ENCODE data around the gene RHOB. TPM values are rescaled to one million over a fixed set of nuclear protein-coding genes. Genes with fewer than 3 reads are reported as not detected.
"Not testable (repeated sequence)": the region's sequence is repeated elsewhere in the genome, so short reads cannot be mapped to it uniquely, and the experiment has no call there.

The RHOB gene
- polyA plus RNA-seq, 3 donors: 70.6 to 93.3 (median 81.6) TPM

GRCh38 chr2:20435456-20435855 lies 11.4 kb upstream of the RHOB start:
- not testable (repeated sequence) for DNase-seq (ENCODE audit: low read depth in 3 of 3, low spot score in 2 of 3)

GRCh38 chr2:20436716-20437470 lies 10.0 kb upstream of the RHOB start:
- DNase-seq (ENCODE audit: low read depth in 3 of 3, low spot score in 2 of 3): no peak

DNA sequence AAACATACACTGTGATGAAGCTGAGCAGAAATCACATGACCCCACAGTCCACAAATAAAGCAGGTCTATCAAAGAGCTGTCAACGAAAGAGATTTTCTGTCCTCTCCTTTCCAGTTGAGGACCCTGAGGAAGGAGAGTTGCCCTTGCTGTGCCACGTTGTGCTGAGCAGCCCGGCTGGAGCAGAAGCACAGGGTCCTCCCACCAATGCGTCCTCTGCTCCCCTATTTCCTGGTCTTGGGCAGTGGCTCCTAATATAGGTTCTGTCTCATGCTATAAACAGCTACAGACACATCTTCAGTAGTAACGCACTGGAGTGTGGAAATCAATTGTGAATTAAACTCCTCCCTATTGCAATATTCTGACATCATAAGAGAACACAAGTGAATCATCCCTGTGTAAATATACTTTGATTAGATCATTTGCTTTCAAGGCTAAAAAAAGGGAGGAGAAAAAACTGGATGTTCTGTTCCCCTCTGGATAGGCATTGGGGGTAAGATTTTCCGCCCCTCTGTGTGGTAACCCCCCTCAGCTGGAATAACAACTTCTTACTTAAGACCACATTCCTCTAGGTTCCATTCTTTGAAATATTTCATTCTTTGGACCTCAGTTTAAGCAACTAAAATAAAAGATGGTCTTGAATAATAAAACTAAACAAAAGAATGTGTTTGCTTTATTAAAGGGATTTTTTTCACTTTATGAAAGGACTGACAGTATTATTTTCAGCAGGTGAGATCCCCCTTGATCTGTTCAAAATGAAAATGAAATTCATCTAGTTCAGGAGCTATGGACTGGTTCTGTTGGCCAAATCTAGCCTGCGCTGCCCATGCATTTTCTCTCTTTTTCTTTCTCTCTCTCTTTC lies 8.3 kb upstream of the RHOB start:
- no peak for DNase-seq (ENCODE audit: low read depth in 3 of 3, low spot score in 2 of 3)

DNA sequence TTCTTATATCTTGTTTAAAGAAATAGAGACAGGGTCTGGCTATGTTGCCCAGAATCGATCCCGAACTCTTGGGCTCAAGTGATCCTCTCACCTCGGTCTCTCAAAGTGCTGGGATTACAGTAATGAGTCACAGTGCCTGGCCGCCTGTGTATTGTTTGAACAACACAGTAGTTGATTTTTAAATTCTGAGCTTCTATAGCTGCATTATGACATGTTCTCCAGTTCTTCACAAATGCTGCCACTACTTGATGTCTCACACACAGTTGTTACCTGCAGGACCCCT lies 7.7 kb upstream of the RHOB start:
- no peak for DNase-seq (ENCODE audit: low read depth in 3 of 3, low spot score in 2 of 3)

GRCh38 chr2:20439503-20439902 lies 7.4 kb upstream of the RHOB start:
- no peak for DNase-seq (ENCODE audit: low read depth in 3 of 3, low spot score in 2 of 3)

DNA sequence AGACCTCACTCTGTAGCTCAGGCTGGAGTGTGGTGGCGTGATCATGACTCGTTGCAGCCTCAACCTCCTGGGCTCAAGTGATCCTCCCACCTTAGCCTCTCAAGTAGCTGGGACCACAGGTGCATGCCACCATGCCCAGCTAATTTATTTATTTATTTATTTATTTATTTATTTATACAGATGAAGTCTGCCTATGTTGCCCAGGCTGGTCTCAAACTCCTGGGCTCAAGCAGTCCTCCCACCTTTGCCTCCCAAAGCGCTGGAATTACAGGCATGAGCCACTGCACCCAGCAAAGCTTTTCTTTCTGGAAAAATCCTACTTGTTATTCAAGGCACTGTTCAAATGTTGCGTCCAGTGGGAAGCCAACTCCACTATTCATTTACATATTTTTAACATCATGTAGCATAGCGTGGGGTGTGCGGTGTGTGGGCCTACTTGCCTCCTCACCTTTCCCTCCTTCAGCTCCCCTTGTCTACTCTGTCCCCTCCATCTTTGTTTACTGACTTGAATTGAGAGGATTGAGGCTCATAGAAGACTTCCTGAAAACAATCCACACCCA lies 6.8 kb upstream of the RHOB start:
- no peak for DNase-seq (ENCODE audit: low read depth in 3 of 3, low spot score in 2 of 3)

DNA sequence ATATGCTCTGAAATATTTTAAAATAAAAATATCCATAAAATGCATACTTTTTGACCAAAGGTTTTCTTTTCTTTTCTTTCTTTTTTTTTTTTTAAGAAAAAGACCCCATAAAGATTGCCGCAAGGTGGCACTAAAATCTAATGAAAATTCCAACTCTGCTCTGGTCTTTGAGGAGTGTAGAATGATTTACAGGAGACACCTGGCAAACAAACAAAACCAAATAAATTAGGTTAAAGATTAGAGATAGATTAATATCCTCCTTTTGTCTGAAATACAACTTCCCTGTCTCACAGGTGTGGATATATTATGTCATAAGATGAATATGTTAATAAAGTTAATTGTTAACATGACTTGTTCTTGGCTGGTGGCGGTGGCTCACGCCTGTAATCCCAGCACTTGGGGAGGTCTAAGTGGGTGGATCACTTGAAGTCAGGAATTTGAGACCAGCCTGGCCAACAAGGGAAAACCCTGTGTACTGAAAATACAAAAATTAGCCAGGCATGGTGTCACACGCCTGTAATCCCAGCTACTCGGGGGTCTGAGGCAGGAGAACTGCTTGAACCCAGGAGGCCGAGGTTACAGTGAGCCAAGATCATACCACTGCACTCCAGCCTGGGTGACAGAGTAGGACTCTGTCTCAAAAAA lies 3.5 kb upstream of the RHOB start:
- DNase-seq (ENCODE audit: low read depth in 3 of 3, low spot score in 2 of 3): no peak

DNA sequence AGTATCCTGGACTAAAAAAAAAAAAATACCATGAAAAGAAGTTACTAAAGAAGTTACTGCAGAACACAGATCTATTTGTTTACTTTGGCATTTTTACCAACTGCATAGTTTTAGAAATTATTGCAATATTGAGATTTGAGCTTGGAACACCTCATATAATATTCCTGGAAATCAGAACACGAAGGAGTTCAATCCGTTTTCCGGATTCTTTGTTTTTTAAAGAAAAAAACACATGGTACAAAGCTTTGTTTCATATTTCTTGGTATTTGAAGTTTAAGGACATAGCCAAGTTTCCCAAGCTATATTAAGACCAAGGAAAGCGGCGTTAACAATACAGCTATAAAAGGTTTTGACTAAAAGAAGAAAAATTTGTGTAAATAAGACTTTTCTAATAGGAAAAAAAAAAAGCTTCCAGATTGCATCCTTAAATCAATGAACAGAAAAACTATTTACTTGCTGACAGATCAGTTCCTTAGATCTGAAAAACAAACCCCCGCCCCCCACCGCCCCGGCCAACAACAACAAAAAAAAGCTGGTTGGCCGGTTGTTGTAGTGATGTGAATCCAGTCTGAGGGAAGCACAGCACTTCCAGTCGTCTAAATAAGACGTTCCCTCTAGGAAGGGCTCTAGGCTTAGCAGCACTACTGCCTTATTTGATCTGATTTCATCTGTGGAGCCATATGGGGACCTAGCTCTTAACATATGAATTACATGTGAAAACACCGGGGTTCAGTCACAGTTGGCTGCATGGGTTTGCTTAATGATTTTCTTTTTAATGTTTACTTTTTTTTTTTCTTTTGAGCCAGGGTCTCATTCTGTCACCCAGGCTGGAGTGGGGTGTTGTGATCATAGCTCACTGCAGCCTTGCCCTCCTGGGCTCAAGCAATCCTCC lies 2.5 kb upstream of the RHOB start:
- no peak for DNase-seq (ENCODE audit: low read depth in 3 of 3, low spot score in 2 of 3)

GRCh38 chr2:20444993-20445910 lies 1.6 kb upstream of the RHOB start:
- no peak for DNase-seq (ENCODE audit: low read depth in 3 of 3, low spot score in 2 of 3)

- no peak for DNase-seq (ENCODE audit: low read depth in 3 of 3, low spot score in 2 of 3)
These were observed 488 bp upstream of the RHOB start for GRCh38 chr2:20446255-20446916.

GRCh38 chr2:20447437-20448245 lies 767 bp downstream of the RHOB start:
- no peak for DNase-seq (ENCODE audit: low read depth in 3 of 3, low spot score in 2 of 3)

DNA sequence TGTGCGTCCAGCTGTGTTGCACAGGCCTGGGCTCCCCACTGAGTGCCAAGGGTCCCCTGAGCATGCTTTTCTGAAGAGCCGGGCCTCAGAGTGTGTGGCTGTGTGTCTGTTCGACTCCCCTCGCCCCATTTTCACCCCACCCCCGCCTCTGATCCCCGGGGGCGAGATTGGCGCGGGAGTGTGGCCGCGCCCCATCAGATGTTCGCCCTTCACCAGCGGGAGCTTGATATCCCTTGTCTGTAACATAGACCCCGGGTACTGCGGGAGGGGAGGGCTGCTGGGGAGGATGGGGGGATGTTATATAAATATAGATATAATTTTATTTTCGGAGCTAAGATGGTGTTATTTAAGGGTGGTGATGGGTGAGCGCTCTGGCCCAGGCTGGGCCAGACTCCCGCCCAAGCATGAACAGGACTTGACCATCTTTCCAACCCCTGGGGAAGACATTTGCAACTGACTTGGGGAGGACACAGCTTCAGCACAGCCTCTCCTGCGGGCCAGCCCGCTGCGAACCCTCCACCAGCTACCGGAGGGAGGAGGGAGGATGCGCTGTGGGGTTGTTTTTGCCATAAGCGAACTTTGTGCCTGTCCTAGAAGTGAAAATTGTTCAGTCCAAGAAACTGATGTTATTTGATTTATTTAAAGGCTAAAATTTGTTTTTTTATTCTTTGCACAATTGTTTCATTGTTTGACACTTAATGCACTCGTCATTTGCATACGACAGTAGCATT lies 1.5 kb downstream of the RHOB start:
- no peak for DNase-seq (ENCODE audit: low read depth in 3 of 3, low spot score in 2 of 3)

- DNase-seq (ENCODE audit: low read depth in 3 of 3, low spot score in 2 of 3): no peak
These were observed 2.1 kb downstream of the RHOB start for GRCh38 chr2:20448977-20449306.

DNA sequence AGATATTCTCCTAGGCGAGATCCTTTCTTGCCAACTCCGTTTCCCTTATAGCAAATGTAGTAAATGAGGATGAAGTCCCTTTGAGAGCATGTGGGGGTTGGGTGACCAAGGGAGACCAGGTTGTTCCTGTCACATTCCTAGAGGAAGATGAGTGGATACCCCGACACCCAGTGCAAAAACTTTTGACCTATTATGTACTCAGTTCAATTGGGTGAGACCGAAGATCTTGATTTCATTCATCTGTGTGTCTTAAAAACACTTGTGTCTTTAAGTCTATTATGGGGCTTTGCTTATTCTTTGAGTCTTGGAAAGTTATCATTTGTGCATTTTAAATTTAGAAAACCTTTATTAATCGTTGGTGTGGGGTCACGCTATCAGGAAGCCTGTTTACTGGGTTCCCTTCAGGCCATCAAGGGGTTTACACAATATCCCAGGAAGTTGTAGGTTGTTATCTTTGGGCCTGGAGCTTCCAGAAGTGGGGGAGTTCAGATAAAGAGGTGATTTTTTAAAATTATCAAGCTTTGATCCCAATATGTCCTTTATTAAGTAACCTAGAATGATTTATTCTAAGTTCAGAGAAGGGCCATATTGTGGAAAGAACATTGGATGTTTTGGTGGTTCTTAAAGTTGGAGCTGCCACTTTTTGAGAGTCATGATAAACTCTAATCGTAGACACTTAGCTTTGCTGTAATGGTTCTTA lies 2.8 kb downstream of the RHOB start:
- no peak for DNase-seq (ENCODE audit: low read depth in 3 of 3, low spot score in 2 of 3)

DNA sequence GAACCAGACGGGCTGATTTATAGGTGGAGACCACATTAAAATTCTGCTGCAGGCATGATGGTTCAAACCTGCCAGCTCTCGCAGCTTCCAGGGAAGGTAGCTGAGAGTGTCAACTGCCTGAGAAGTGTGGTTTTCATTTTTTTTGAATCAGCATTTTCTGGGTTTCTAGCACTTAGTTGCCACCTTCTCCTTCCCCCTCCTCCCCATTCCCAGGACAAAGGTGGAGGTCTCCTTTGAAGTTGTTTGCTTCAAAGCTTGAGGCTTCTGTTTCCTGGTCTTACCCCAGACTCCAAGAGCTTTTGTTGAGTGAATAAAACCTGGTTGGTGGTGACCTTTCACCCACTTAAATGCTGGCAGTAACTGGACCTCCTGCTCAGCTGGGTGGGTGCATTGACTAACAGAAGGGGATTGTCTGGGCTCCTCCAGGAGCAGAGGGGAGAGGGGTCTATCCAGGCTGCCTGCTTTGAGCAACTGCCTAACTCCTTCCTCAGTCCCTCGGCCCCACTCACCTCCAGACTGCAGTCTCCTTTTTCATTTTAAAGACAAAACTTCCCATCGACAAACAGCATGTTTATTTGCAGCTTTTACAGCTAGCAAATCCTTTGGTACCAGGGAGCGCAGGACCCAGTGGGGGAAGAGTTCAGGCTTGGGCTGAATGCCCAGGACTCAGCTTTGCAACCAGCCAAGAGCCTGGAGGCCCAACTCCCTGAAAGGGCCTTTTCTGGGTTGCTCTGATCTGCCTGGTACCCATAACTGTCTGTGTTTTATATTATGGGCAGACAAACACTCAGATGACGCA lies 3.5 kb downstream of the RHOB start:
- DNase-seq (ENCODE audit: low read depth in 3 of 3, low spot score in 2 of 3): no peak

- no peak for DNase-seq (ENCODE audit: low read depth in 3 of 3, low spot score in 2 of 3)
These were observed 4.1 kb downstream of the RHOB start for GRCh38 chr2:20451000-20451290.

Data from right renal cortex interstitium (tissue), 3 donors.